ENCODE measurements around the gene MTUS2. TPM values are rescaled to one million over a fixed set of nuclear protein-coding genes. Genes with fewer than 3 reads are reported as not detected.

MTUS2 gene
- total RNA-seq, 1 experiment from 2014 or later: 0.11 TPM

DNA sequence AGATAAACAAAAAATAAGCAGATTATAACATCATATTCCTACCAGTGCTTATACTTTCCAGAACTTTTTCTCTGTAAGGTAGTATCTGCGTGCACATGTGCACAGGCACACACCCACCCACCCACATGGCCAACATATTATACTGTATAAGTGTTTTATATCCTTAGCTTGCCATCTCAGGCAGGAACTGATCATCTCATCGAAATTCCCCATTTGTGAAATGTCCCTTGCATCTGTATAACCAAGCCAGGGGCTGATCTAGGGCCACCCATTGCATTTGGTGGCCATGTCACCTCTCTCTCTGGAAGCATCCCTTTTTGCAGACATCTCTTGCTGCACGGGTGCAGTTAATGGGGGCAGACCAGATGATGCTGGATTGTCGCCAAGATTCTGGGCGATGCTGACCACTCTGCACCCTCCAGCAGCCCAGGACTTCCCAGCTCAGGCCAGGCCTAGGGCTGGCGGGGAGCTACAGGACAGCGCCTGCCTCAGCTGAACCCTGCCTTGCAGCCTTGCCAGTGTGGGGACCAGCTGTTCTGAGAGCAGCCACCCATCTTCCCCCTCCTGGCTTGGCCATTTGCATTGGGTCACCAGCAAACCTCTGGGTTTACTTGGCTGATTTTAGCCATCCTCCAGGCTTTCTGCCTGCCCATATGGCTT, 679.5 kb downstream of the MTUS2 start:
- CTCF ChIA-PET: interaction anchor here (1.3 kb wide), 1 partner anchor 9 kb away, joined by 8 read pairs; no protein-coding TSS in a partner anchor
- H3K4me3 ChIP-seq (ENCODE audit: low read depth, low read length, poor library complexity, severe bottlenecking): no peak overlapping the region
- H3K4me1 ChIP-seq (ENCODE audit: insufficient read depth, low read length, poor library complexity, severe bottlenecking): no peaks in the 10 kb centered on the region
- H3K9me3 ChIP-seq (ENCODE audit: low read depth, low read length, poor library complexity, severe bottlenecking): no peaks in the 10 kb centered on the region
- no peak for TF ChIP-seq EZH2 (IDR thresholded peaks at IDR 0.05; ENCODE audit: borderline replicate concordance, low read depth, low read length, poor library complexity, severe bottlenecking)
- TF ChIP-seq, protein P1, sequence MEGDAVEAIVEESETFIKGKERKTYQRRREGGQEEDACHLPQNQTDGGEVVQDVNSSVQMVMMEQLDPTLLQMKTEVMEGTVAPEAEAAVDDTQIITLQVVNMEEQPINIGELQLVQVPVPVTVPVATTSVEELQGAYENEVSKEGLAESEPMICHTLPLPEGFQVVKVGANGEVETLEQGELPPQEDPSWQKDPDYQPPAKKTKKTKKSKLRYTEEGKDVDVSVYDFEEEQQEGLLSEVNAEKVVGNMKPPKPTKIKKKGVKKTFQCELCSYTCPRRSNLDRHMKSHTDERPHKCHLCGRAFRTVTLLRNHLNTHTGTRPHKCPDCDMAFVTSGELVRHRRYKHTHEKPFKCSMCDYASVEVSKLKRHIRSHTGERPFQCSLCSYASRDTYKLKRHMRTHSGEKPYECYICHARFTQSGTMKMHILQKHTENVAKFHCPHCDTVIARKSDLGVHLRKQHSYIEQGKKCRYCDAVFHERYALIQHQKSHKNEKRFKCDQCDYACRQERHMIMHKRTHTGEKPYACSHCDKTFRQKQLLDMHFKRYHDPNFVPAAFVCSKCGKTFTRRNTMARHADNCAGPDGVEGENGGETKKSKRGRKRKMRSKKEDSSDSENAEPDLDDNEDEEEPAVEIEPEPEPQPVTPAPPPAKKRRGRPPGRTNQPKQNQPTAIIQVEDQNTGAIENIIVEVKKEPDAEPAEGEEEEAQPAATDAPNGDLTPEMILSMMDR (conservative IDR thresholded peaks at IDR 0.05; ENCODE audit: low read depth, low read length): no peak
- H3K27ac ChIP-seq (ENCODE audit: low read depth, low read length, poor library complexity, severe bottlenecking): no peak overlapping the region
- no peak for DNase-seq (ENCODE audit: low spot score)
- no TSS peak for BruUV-seq (replicated peaks)
- intact Hi-C loops (cut with micrococcal nuclease; ENCODE audit: unreplicated experiment): loop anchor here (10.0 kb wide), 1 partner anchor 345 kb away; no protein-coding TSS in a partner anchor
- POLR2A ChIA-PET (ENCODE audit: low non-redundant PET): no interaction called here
- no peaks in the 10 kb centered on the region for H3K36me3 ChIP-seq (ENCODE audit: insufficient read depth, low read length, poor library complexity, severe bottlenecking)
- H3K27me3 ChIP-seq (replicated peaks; ENCODE audit: insufficient read depth, low read depth, low read length, poor library complexity): no peaks in the 10 kb centered on the region

DNA sequence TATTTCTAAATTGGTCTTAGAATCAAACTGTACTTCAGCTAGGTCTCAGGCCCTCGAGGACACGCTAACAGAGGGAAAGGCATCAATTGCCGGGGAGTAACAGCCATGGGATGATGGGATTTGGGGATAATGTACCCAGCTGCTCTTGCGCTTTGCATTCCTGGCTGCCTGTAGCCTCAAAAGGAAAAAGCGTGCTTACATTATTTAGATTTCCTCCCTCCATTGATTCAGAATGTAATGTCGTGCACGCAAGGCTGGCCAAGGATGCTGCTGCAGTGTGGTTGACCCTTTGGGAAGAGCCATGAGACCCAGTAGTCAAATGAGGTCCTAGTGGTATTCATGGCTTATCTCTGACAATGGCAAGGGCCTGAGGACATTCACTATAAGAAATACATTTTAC, 680.2 kb downstream of the MTUS2 start:
- no peak for DNase-seq (ENCODE audit: low spot score)
- POLR2A ChIA-PET (ENCODE audit: low non-redundant PET): no interaction called here
- TF ChIP-seq, protein P1 (conservative IDR thresholded peaks at IDR 0.05; ENCODE audit: low read depth, low read length): no peak
- TF ChIP-seq EZH2 (IDR thresholded peaks at IDR 0.05; ENCODE audit: borderline replicate concordance, low read depth, low read length, poor library complexity, severe bottlenecking): no peak
- no peak overlapping the region for H3K27ac ChIP-seq (ENCODE audit: low read depth, low read length, poor library complexity, severe bottlenecking)
- H3K36me3 ChIP-seq (ENCODE audit: insufficient read depth, low read length, poor library complexity, severe bottlenecking): no peaks in the 10 kb centered on the region
- H3K9me3 ChIP-seq (ENCODE audit: low read depth, low read length, poor library complexity, severe bottlenecking): no peaks in the 10 kb centered on the region
- no peak overlapping the region for H3K4me3 ChIP-seq (ENCODE audit: low read depth, low read length, poor library complexity, severe bottlenecking)
- no peaks in the 10 kb centered on the region for H3K27me3 ChIP-seq (replicated peaks; ENCODE audit: insufficient read depth, low read depth, low read length, poor library complexity)
- no TSS peak for BruUV-seq (replicated peaks)
- CTCF ChIA-PET: no interaction called here
- intact Hi-C loops (cut with micrococcal nuclease; ENCODE audit: unreplicated experiment): loop anchor here (10.0 kb wide), 1 partner anchor 344 kb away; no protein-coding TSS in a partner anchor
- H3K4me1 ChIP-seq (ENCODE audit: insufficient read depth, low read length, poor library complexity, severe bottlenecking): no peaks in the 10 kb centered on the region

DNA sequence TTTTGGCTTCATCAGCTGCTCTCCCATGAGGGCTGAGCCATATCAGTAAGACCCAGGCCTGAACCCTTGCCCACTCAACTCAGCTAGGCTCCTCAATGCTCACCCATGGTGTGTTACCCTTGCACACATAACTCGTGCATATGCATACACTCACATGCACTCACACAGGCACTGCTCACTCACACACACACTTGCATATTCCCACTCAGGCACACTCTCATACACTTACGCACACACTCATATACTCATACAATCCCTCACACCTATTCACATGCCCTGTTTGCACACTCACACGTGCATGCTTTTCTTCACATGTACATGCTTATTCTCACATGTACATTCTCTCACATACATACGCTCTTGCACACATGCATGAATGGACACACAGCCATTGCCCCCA, 681.5 kb downstream of the MTUS2 start:
- intact Hi-C loops (cut with micrococcal nuclease; ENCODE audit: unreplicated experiment): loop anchor here (10.0 kb wide), 1 partner anchor 343 kb away; no protein-coding TSS in a partner anchor
- ChIA-PET POLR2A (ENCODE audit: low non-redundant PET) (no interaction called here), CTCF (interaction anchor here (0.6 kb wide), 1 partner anchor 86 kb away, joined by 3 read pairs; no protein-coding TSS in a partner anchor)
- H3K9me3 ChIP-seq (ENCODE audit: low read depth, low read length, poor library complexity, severe bottlenecking): no peaks in the 10 kb centered on the region
- TF ChIP-seq, protein P1 (conservative IDR thresholded peaks at IDR 0.05; ENCODE audit: low read depth, low read length): no peak
- no peak for TF ChIP-seq EZH2 (IDR thresholded peaks at IDR 0.05; ENCODE audit: borderline replicate concordance, low read depth, low read length, poor library complexity, severe bottlenecking)
- H3K4me1 ChIP-seq (ENCODE audit: insufficient read depth, low read length, poor library complexity, severe bottlenecking): no peaks in the 10 kb centered on the region
- H3K36me3 ChIP-seq (ENCODE audit: insufficient read depth, low read length, poor library complexity, severe bottlenecking): no peaks in the 10 kb centered on the region
- no peak for DNase-seq (ENCODE audit: low spot score)
- no peak overlapping the region for H3K4me3 ChIP-seq (ENCODE audit: low read depth, low read length, poor library complexity, severe bottlenecking)
- no TSS peak for BruUV-seq (replicated peaks)
- H3K27me3 ChIP-seq (replicated peaks; ENCODE audit: insufficient read depth, low read depth, low read length, poor library complexity): no peaks in the 10 kb centered on the region
- no peak overlapping the region for H3K27ac ChIP-seq (ENCODE audit: low read depth, low read length, poor library complexity, severe bottlenecking)
